ENCODE measurements around the gene HOXD11.

Gene HOXD11

GRCh38 chr2:176081376-176081836 is 25.7 kb upstream of the HOXD11 start:
- DNase-seq, result no peak

GRCh38 chr2:176081837-176082524 is 25.1 kb upstream of the HOXD11 start:
- DNase-seq, result no peak

- no peak for DNase-seq
These were observed 24.6 kb upstream of the HOXD11 start for GRCh38 chr2:176082525-176082823.

GRCh38 chr2:176082824-176083751 is 24.0 kb upstream of the HOXD11 start:
- no peak for DNase-seq

- no peak for DNase-seq
These were observed 23.3 kb upstream of the HOXD11 start, which contains the start of gene EVX2 for GRCh38 chr2:176083796-176084261. TSS of gene EVX2 (minus strand) at chr2:176083962. CDS start at chr2:176083776, 186 bp downstream.

- DNase-seq, result no peak
These were observed 22.4 kb upstream of the HOXD11 start for GRCh38 chr2:176084611-176085119.

GRCh38 chr2:176085120-176085788 is 21.8 kb upstream of the HOXD11 start:
- DNase-seq, result no peak

- DNase-seq, result peak in 40 of 56 donors; percentile 4 to 76 (median 28)
These were observed 21.0 kb upstream of the HOXD11 start for GRCh38 chr2:176085861-176086771.

- no peak for DNase-seq
These were observed 19.6 kb upstream of the HOXD11 start for GRCh38 chr2:176087330-176088047.

- peak in 28 of 56 donors; percentile 2 to 49 (median 10) for DNase-seq
These were observed 18.8 kb upstream of the HOXD11 start for GRCh38 chr2:176088048-176088936.

GRCh38 chr2:176088937-176089842 is 17.9 kb upstream of the HOXD11 start:
- DNase-seq, result no peak

- DNase-seq, result no peak
These were observed 17.2 kb upstream of the HOXD11 start for GRCh38 chr2:176089843-176090395.

- DNase-seq, result no peak
These were observed 16.2 kb upstream of the HOXD11 start for GRCh38 chr2:176090862-176091261.

GRCh38 chr2:176091329-176092258 is 15.5 kb upstream of the HOXD11 start:
- no peak for DNase-seq

GRCh38 chr2:176092270-176093144 is 14.6 kb upstream of the HOXD11 start, which contains the start of gene HOXD13:
TSS of gene HOXD13 (plus strand) at chr2:176092721. CDS start at chr2:176092891, 170 bp downstream.
- no peak for DNase-seq

All from nucleus accumbens (tissue), 56 donors.